ENCODE measurements around the gene ZNF281. TPM values are rescaled to one million over a fixed set of nuclear protein-coding genes. Genes with fewer than 3 reads are reported as not detected.

Gene ZNF281
- total RNA-seq, 1 experiment from 2014 or later: 22.3 TPM

DNA sequence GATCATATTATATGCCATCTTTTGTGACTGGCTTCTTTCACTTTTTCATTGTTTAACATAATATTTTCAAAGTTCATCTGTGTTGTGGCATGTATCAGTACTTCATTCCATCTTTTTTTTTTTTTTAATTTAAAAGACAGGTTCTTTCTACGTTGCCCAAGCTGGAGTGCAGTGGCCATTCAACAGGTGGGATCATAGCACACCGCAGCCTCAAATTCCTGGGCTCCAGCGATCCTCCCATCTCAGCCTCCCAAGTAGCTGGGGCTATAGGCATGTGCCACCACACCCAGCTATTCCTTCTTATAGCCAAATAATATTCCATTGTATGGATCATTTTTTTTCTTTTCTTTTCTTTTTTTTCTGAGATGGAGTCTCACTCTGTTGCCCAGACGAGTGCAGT lies 34.6 kb upstream of the ZNF281 start:
- no peaks in the 10 kb centered on the region for H3K36me3 Mint-ChIP-seq (ENCODE audit: insufficient read depth, unreplicated experiment)
- intact Hi-C loops (cut with micrococcal nuclease): no loop called here
- no peak overlapping the region for H3K4me3 Mint-ChIP-seq (ENCODE audit: unreplicated experiment)
- peaks cover 6% of the 10 kb centered on the region for H3K9me3 Mint-ChIP-seq (ENCODE audit: unreplicated experiment)
- H3K27ac Mint-ChIP-seq (ENCODE audit: low read depth, unreplicated experiment): no peak overlapping the region
- H3K27me3 Mint-ChIP-seq (ENCODE audit: insufficient read depth, unreplicated experiment): no peaks in the 10 kb centered on the region
- CTCF ChIA-PET: interaction anchor here (0.7 kb wide), 1 partner anchor 44 kb away, joined by 3 read pairs; no protein-coding TSS in a partner anchor
- TF ChIP-seq CTCF (IDR thresholded peaks at IDR 0.05; ENCODE audit: unreplicated experiment): no peak
- peaks cover 7% of the 10 kb centered on the region for H3K4me1 Mint-ChIP-seq (ENCODE audit: insufficient read depth, unreplicated experiment)
- no peak for DNase-seq (ENCODE audit: unreplicated experiment)
- BruUV-seq (replicated peaks): no TSS peak
- POLR2A ChIA-PET: interaction anchor here (0.5 kb wide), 1 partner anchor 410 kb away, joined by 4 read pairs; no protein-coding TSS in a partner anchor

GRCh38 chr1:200443860-200444259 lies 34.0 kb upstream of the ZNF281 start:
- H3K36me3 Mint-ChIP-seq (ENCODE audit: insufficient read depth, unreplicated experiment): no peaks in the 10 kb centered on the region
- DNase-seq (ENCODE audit: unreplicated experiment): no peak
- BruUV-seq (replicated peaks): no TSS peak
- CTCF ChIA-PET: interaction anchor here (0.6 kb wide), 1 partner anchor 29 kb away, joined by 3 read pairs; no protein-coding TSS in a partner anchor
- POLR2A ChIA-PET: interaction anchor here (0.5 kb wide), 1 partner anchor 409 kb away, joined by 4 read pairs; no protein-coding TSS in a partner anchor
- peaks cover 6% of the 10 kb centered on the region for H3K9me3 Mint-ChIP-seq (ENCODE audit: unreplicated experiment)
- no peaks in the 10 kb centered on the region for H3K27me3 Mint-ChIP-seq (ENCODE audit: insufficient read depth, unreplicated experiment)
- no peak overlapping the region for H3K4me3 Mint-ChIP-seq (ENCODE audit: unreplicated experiment)
- no peak overlapping the region for H3K27ac Mint-ChIP-seq (ENCODE audit: low read depth, unreplicated experiment)
- peaks cover 7% of the 10 kb centered on the region for H3K4me1 Mint-ChIP-seq (ENCODE audit: insufficient read depth, unreplicated experiment)
- intact Hi-C loops (cut with micrococcal nuclease): loop anchor here (2.0 kb wide), 1 partner anchor 39 kb away; no protein-coding TSS in a partner anchor
- no peak for TF ChIP-seq CTCF (IDR thresholded peaks at IDR 0.05; ENCODE audit: unreplicated experiment)

GRCh38 chr1:200442537-200443156 lies 32.8 kb upstream of the ZNF281 start:
- no TSS peak for BruUV-seq (replicated peaks)
- Mint-ChIP-seq H3K4me3 (ENCODE audit: unreplicated experiment) (no peak overlapping the region), H3K36me3 (ENCODE audit: insufficient read depth, unreplicated experiment) (no peaks in the 10 kb centered on the region), H3K27me3 (ENCODE audit: insufficient read depth, unreplicated experiment) (no peaks in the 10 kb centered on the region), H3K9me3 (ENCODE audit: unreplicated experiment) (peaks cover 4% of the 10 kb centered on the region), H3K27ac (ENCODE audit: low read depth, unreplicated experiment) (no peak overlapping the region), H3K4me1 (ENCODE audit: insufficient read depth, unreplicated experiment) (peaks cover 10% of the 10 kb centered on the region)
- ChIA-PET POLR2A (interaction anchor here (0.8 to 1.5 kb wide), 4 partner anchors 12 to 259 kb away, joined by 3 to 4 read pairs (median 3); no protein-coding TSS in a partner anchor), CTCF (interaction anchor here (0.6 to 1.8 kb wide), 4 partner anchors 21 to 575 kb away, joined by 4 to 6 read pairs (median 4); no protein-coding TSS in a partner anchor)
- no peak for TF ChIP-seq CTCF (IDR thresholded peaks at IDR 0.05; ENCODE audit: unreplicated experiment)
- intact Hi-C loops (cut with micrococcal nuclease): loop anchor here (2.0 kb wide), 1 partner anchor 40 kb away; no protein-coding TSS in a partner anchor
- peak; percentile 93 for DNase-seq (ENCODE audit: unreplicated experiment)

- no peak for DNase-seq (ENCODE audit: unreplicated experiment)
- POLR2A ChIA-PET: interaction anchor here (0.6 to 1.5 kb wide), 6 partner anchors 13 to 258 kb away, joined by 3 to 4 read pairs (median 3); no protein-coding TSS in a partner anchor
- no peak overlapping the region for H3K4me3 Mint-ChIP-seq (ENCODE audit: unreplicated experiment)
- H3K4me1 Mint-ChIP-seq (ENCODE audit: insufficient read depth, unreplicated experiment): peaks cover 12% of the 10 kb centered on the region
- CTCF ChIA-PET: interaction anchor here (0.7 to 1.8 kb wide), 4 partner anchors 22 to 168 kb away, joined by 3 to 6 read pairs (median 4); no protein-coding TSS in a partner anchor
- BruUV-seq (replicated peaks): no TSS peak
- intact Hi-C loops (cut with micrococcal nuclease): loop anchor here (2.0 kb wide), 1 partner anchor 41 kb away; no protein-coding TSS in a partner anchor
- no peak for TF ChIP-seq CTCF (IDR thresholded peaks at IDR 0.05; ENCODE audit: unreplicated experiment)
- no peak overlapping the region for H3K27ac Mint-ChIP-seq (ENCODE audit: low read depth, unreplicated experiment)
- no peaks in the 10 kb centered on the region for H3K27me3 Mint-ChIP-seq (ENCODE audit: insufficient read depth, unreplicated experiment)
- H3K9me3 Mint-ChIP-seq (ENCODE audit: unreplicated experiment): no peaks in the 10 kb centered on the region
- H3K36me3 Mint-ChIP-seq (ENCODE audit: insufficient read depth, unreplicated experiment): no peaks in the 10 kb centered on the region
Observed at GRCh38 chr1:200442023-200442422, 32.2 kb upstream of the ZNF281 start.

Measured in MCF 10A (cell line).